ENCODE measurements around the gene KIF7. TPM values are rescaled to one million over a fixed set of nuclear protein-coding genes. Genes with fewer than 3 reads are reported as not detected.

Gene KIF7
- total RNA-seq, 4 donors from 2014 or later = 6.8 to 10.1 (median 8.3) TPM

- H3K36me3 ChIP-seq = no peaks in the 10 kb centered on the region
- intact Hi-C loops (cut with DNase I) = no loop called here
- 94 to 97% methylated on average over 4 of the region's 4 CpGs for WGBS, 2 donors
- no peak overlapping the region for H3K4me3 ChIP-seq (replicated peaks in 1 of 3)
- H3K27ac ChIP-seq = no peak overlapping the region
- DNase-seq = no peak
- H3K27me3 ChIP-seq = no peaks in the 10 kb centered on the region
- TF ChIP-seq CTCF (IDR thresholded peaks at IDR 0.05) (no peak), POLR2A (IDR thresholded peaks at IDR 0.05) (no peak)
- peaks cover 0 to 6% of the 10 kb centered on the region in 2 donors for H3K4me1 ChIP-seq
- H3K9me3 ChIP-seq = no peaks in the 10 kb centered on the region
These were observed 39.0 kb downstream of the KIF7 start for GRCh38 chr15:89616228-89616627.

- 88 to 95% methylated on average over 1 of the region's 1 CpG for WGBS, 2 donors
These were observed 40.1 kb downstream of the KIF7 start for GRCh38 chr15:89615135-89615534.

GRCh38 chr15:89614164-89614563 is 41.1 kb downstream of the KIF7 start:
- Histone ChIP-seq H3K4me3 (replicated peaks in 1 of 3) (no peak overlapping the region), H3K27ac (no peak overlapping the region), H3K4me1 (peaks cover 0 to 6% of the 10 kb centered on the region in 2 donors), H3K9me3 (no peaks in the 10 kb centered on the region), H3K36me3 (no peaks in the 10 kb centered on the region), H3K27me3 (no peaks in the 10 kb centered on the region)
- DNase-seq = no peak
- 90 to 91% methylated on average over 1 of the region's 1 CpG for WGBS, 2 donors
- TF ChIP-seq CTCF (IDR thresholded peaks at IDR 0.05) = no peak
- TF ChIP-seq POLR2A (IDR thresholded peaks at IDR 0.05) = no peak
- intact Hi-C loops (cut with DNase I) = no loop called here

More at GRCh38 chr15:89615135-89615534, 40.1 kb downstream of the KIF7 start:
- no peaks in the 10 kb centered on the region for H3K36me3 ChIP-seq
- peaks cover 0 to 6% of the 10 kb centered on the region in 2 donors for H3K4me1 ChIP-seq
- no peak overlapping the region for H3K4me3 ChIP-seq (replicated peaks in 1 of 3)
- TF ChIP-seq CTCF (IDR thresholded peaks at IDR 0.05) (no peak), POLR2A (IDR thresholded peaks at IDR 0.05) (no peak)
- no peak overlapping the region for H3K27ac ChIP-seq
- H3K9me3 ChIP-seq = no peaks in the 10 kb centered on the region
- intact Hi-C loops (cut with DNase I) = no loop called here
- H3K27me3 ChIP-seq = no peaks in the 10 kb centered on the region
- no peak for DNase-seq

- no peaks in the 10 kb centered on the region for H3K36me3 ChIP-seq
- no peak for DNase-seq
- peaks cover 0 to 6% of the 10 kb centered on the region in 2 donors for H3K4me1 ChIP-seq
- H3K27me3 ChIP-seq = no peaks in the 10 kb centered on the region
- H3K9me3 ChIP-seq = no peaks in the 10 kb centered on the region
- 93 to 96% methylated on average over 2 of the region's 2 CpGs for WGBS, 2 donors
- no peak overlapping the region for H3K27ac ChIP-seq
- intact Hi-C loops (cut with DNase I) = no loop called here
- TF ChIP-seq POLR2A (IDR thresholded peaks at IDR 0.05) (no peak), CTCF (IDR thresholded peaks at IDR 0.05) (no peak)
- no peak overlapping the region for H3K4me3 ChIP-seq (replicated peaks in 1 of 3)
These were observed 42.2 kb downstream of the KIF7 start for GRCh38 chr15:89613031-89613430.

GRCh38 chr15:89611317-89611716 is 44.0 kb downstream of the KIF7 start:
- no peak for TF ChIP-seq CTCF (IDR thresholded peaks at IDR 0.05)
- no peak for TF ChIP-seq POLR2A (IDR thresholded peaks at IDR 0.05)
- no peak overlapping the region for H3K27ac ChIP-seq
- 97 to 98% methylated on average over 2 of the region's 2 CpGs for WGBS, 2 donors
- DNase-seq = no peak
- no peaks in the 10 kb centered on the region for H3K9me3 ChIP-seq
- H3K4me3 ChIP-seq (replicated peaks in 1 of 3) = no peak overlapping the region
- H3K4me1 ChIP-seq = peaks cover 0 to under 1% of the 10 kb centered on the region in 2 donors
- H3K27me3 ChIP-seq = no peaks in the 10 kb centered on the region
- intact Hi-C loops (cut with DNase I) = no loop called here
- H3K36me3 ChIP-seq = no peaks in the 10 kb centered on the region
